ENCODE measurements around the gene UPK1A. TPM values are rescaled to one million over a fixed set of nuclear protein-coding genes. Genes with fewer than 3 reads are reported as not detected.

UPK1A gene
- total RNA-seq, 2 experiments from 2014 or later: not detected

DNA sequence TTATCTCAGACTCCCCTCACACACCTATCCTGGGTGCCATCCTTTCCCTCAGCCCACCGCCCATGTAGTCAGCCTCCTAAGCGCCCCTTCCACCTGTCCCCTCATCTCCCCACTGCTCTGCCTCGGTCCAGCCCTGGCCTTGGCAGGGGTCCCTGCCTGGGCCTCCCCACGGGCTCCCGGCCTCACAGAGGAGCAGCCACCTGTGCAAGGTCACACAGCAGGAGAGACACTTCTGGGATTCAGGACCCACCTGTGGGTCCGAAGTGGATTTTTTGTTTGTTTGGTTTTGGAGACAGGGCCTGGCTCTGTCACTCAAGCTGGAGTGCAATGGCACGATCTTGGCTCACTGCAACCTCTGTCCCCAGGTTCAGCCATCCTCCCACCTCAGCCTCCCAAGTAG lies 713 bp upstream of the UPK1A start:
- ChIA-PET POLR2A (no interaction called here), CTCF (ENCODE audit: unreplicated experiment) (no interaction called here)
- Histone ChIP-seq H4K20me1 (ENCODE audit: insufficient read depth, low read length) (no peaks in the 10 kb centered on the region), H3K36me3 (ENCODE audit: insufficient read depth, low read length) (peaks cover 25% of the 10 kb centered on the region), H3K4me1 (ENCODE audit: insufficient read depth, low read length, poor library complexity, severe bottlenecking) (no peaks in the 10 kb centered on the region), H3K27ac (ENCODE audit: low read depth, low read length, poor library complexity, severe bottlenecking) (no peak overlapping the region), H3K4me3 (ENCODE audit: low read depth, low read length, poor library complexity, severe bottlenecking) (no peak overlapping the region), H3K4me2 (ENCODE audit: low read length) (no peak overlapping the region), H3K79me2 (ENCODE audit: insufficient read depth, low read depth, low read length) (no peaks in the 10 kb centered on the region), H2AFZ (ENCODE audit: low read length) (no peak overlapping the region), H3K9me2 (ENCODE audit: insufficient read depth, low read length) (no peaks in the 10 kb centered on the region), H3K9me3 (ENCODE audit: low read length) (no peaks in the 10 kb centered on the region)
- BruUV-seq (replicated peaks): no TSS peak
- DNase-seq (ENCODE audit: low spot score): no peak
- TF ChIP-seq, protein P1, sequence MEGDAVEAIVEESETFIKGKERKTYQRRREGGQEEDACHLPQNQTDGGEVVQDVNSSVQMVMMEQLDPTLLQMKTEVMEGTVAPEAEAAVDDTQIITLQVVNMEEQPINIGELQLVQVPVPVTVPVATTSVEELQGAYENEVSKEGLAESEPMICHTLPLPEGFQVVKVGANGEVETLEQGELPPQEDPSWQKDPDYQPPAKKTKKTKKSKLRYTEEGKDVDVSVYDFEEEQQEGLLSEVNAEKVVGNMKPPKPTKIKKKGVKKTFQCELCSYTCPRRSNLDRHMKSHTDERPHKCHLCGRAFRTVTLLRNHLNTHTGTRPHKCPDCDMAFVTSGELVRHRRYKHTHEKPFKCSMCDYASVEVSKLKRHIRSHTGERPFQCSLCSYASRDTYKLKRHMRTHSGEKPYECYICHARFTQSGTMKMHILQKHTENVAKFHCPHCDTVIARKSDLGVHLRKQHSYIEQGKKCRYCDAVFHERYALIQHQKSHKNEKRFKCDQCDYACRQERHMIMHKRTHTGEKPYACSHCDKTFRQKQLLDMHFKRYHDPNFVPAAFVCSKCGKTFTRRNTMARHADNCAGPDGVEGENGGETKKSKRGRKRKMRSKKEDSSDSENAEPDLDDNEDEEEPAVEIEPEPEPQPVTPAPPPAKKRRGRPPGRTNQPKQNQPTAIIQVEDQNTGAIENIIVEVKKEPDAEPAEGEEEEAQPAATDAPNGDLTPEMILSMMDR (conservative IDR thresholded peaks at IDR 0.05; ENCODE audit: low read length): no peak
- TF ChIP-seq EZH2phosphoT487 (IDR thresholded peaks at IDR 0.05; ENCODE audit: borderline replicate concordance, low read depth, low read length): no peak
- intact Hi-C loops (cut with micrococcal nuclease; ENCODE audit: unreplicated experiment): no loop called here

DNA sequence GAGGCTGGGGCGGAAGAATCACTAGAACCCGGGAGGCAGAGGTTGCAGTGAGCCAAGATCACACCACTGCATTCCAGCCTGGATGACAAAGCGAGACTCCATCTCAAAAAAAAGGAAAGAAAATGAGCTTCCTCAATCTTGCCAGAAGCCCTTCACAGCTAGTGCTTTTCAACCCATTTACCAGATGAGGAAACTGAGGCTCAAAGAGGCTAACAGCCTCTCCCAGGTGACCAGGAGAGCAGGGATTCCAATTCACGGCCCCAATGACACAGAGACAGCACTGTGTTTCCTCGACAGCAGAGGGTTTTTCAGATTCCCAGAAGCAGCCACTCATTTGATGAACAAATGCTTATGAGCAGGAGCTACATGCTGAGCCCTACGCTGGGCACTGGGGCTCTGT lies 3.2 kb downstream of the UPK1A start:
- DNase-seq (ENCODE audit: low spot score): no peak
- Histone ChIP-seq H3K27ac (ENCODE audit: low read depth, low read length, poor library complexity, severe bottlenecking) (no peak overlapping the region), H3K4me1 (ENCODE audit: insufficient read depth, low read length, poor library complexity, severe bottlenecking) (no peaks in the 10 kb centered on the region), H3K36me3 (ENCODE audit: insufficient read depth, low read length) (no peaks in the 10 kb centered on the region), H3K4me3 (ENCODE audit: low read depth, low read length, poor library complexity, severe bottlenecking) (no peak overlapping the region), H2AFZ (ENCODE audit: low read length) (no peak overlapping the region), H3K9me2 (ENCODE audit: insufficient read depth, low read length) (no peaks in the 10 kb centered on the region), H4K20me1 (ENCODE audit: insufficient read depth, low read length) (no peaks in the 10 kb centered on the region), H3K79me2 (ENCODE audit: insufficient read depth, low read depth, low read length) (no peaks in the 10 kb centered on the region), H3K4me2 (ENCODE audit: low read length) (no peak overlapping the region), H3K9me3 (ENCODE audit: low read length) (no peaks in the 10 kb centered on the region)
- POLR2A ChIA-PET: no interaction called here
- TF ChIP-seq, protein P1 (conservative IDR thresholded peaks at IDR 0.05; ENCODE audit: low read length): no peak
- no peak for TF ChIP-seq EZH2phosphoT487 (IDR thresholded peaks at IDR 0.05; ENCODE audit: borderline replicate concordance, low read depth, low read length)
- CTCF ChIA-PET (ENCODE audit: unreplicated experiment): no interaction called here
- no TSS peak for BruUV-seq (replicated peaks)
- intact Hi-C loops (cut with micrococcal nuclease; ENCODE audit: unreplicated experiment): no loop called here

DNA sequence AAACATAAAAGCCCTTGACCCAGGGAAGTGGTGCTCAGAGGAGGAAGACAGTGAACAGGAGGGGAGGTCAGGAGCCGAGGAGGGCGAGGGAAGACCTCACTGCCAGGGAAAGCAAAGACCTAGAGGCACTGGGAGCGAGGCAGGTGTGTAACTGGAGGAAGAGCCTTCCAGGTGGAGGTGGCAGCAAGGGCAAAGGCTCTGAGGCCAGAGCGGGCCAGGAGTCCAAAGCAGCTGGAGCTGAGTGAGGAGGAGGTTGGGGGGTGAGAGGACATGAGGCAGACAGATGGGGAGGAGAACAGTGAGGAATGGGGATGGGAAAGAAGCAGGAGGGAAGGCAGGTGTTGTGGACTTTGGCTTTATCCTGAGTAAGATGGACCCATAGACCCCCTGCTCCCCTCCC lies 3.7 kb downstream of the UPK1A start:
- no peak overlapping the region for H3K27ac ChIP-seq (ENCODE audit: low read depth, low read length, poor library complexity, severe bottlenecking)
- H3K9me3 ChIP-seq (ENCODE audit: low read length): no peaks in the 10 kb centered on the region
- no peaks in the 10 kb centered on the region for H4K20me1 ChIP-seq (ENCODE audit: insufficient read depth, low read length)
- no peak overlapping the region for H2AFZ ChIP-seq (ENCODE audit: low read length)
- no peaks in the 10 kb centered on the region for H3K79me2 ChIP-seq (ENCODE audit: insufficient read depth, low read depth, low read length)
- TF ChIP-seq, protein P1 (conservative IDR thresholded peaks at IDR 0.05; ENCODE audit: low read length): no peak
- TF ChIP-seq EZH2phosphoT487 (IDR thresholded peaks at IDR 0.05; ENCODE audit: borderline replicate concordance, low read depth, low read length): no peak
- H3K4me3 ChIP-seq (ENCODE audit: low read depth, low read length, poor library complexity, severe bottlenecking): no peak overlapping the region
- intact Hi-C loops (cut with micrococcal nuclease; ENCODE audit: unreplicated experiment): no loop called here
- H3K9me2 ChIP-seq (ENCODE audit: insufficient read depth, low read length): no peaks in the 10 kb centered on the region
- no TSS peak for BruUV-seq (replicated peaks)
- no peak overlapping the region for H3K4me2 ChIP-seq (ENCODE audit: low read length)
- ChIA-PET CTCF (ENCODE audit: unreplicated experiment) (no interaction called here), POLR2A (no interaction called here)
- H3K36me3 ChIP-seq (ENCODE audit: insufficient read depth, low read length): no peaks in the 10 kb centered on the region
- H3K4me1 ChIP-seq (ENCODE audit: insufficient read depth, low read length, poor library complexity, severe bottlenecking): no peaks in the 10 kb centered on the region
- DNase-seq (ENCODE audit: low spot score): no peak
